HEK293 (cell line): Measurements from ENCODE around the gene RNU7-1.

ENCODE experiments used
- CTCF ChIA-PET: fragments of 350-600 bp; formaldehyde crosslinking; extraction: SDS; loops from one replicate; lab custom pipeline; 2021; ENCODE audit warnings: antibody characterized with exemption; lab: Yijun Ruan, JAX
- POLR2A ChIA-PET: fragments of 300-600 bp; formaldehyde crosslinking; extraction: SDS; loops from one replicate; lab custom pipeline; 2020; ENCODE audit warnings: antibody characterized with exemption, inconsistent platforms; lab: Yijun Ruan, JAX
- H3K27ac ChIP-seq: fragments of 200-500 bp; sonication (Bioruptor generic); 2 replicates; pipeline ENCODE4 v1.5.1; 2014; ENCODE audit warnings: low read depth, low read length, control low read depth, inconsistent platforms; ENCODE audit errors: extremely low read depth
- H3K36me3 ChIP-seq, 2 experiments: fragments of 200-500 bp in 1 of 2; sonication (Bioruptor generic) in 1 of 2; 1 replicate in 1 of 2; 2 replicates in 1 of 2; pipeline ENCODE4 v1.5.1; 2014 to 2017; ENCODE audit warnings: inconsistent platforms in 2 of 2, low read length in 2 of 2; ENCODE audit not compliant: control insufficient read depth in 2 of 2, insufficient read depth in 1 of 2
- H3K4me1 ChIP-seq: fragments of 200-500 bp; sonication (Bioruptor generic); 2 replicates; pipeline ENCODE4 v1.5.1; 2014; ENCODE audit warnings: mild to moderate bottlenecking, low read length, inconsistent platforms; ENCODE audit not compliant: control insufficient read depth, insufficient read depth
- H3K4me3 ChIP-seq: 2 replicates; pipeline ENCODE4 v1.5.1; 2011; ENCODE audit warnings: low read depth, mild to moderate bottlenecking, control low read depth, low read length, moderate library complexity
- H3K9me3 ChIP-seq: fragments of 200-500 bp; sonication (Bioruptor generic); 2 replicates; pipeline ENCODE4 v1.5.1; 2014; ENCODE audit warnings: low read depth, low read length, inconsistent platforms; ENCODE audit not compliant: control insufficient read depth, insufficient read depth
- GLI2 ChIP-seq: fragments of 450-650 bp; formaldehyde crosslinking; IDR thresholded peaks from 2 replicates; pipeline ENCODE4; 2017; ENCODE audit warnings: missing biosample characterization, missing genetic modification characterization, low read depth, borderline replicate concordance
- GLIS1 ChIP-seq: fragments of 450-650 bp; formaldehyde crosslinking; IDR thresholded peaks from 2 replicates; pipeline ENCODE4 v1.5.1; 2016; ENCODE audit warnings: missing biosample characterization, missing genetic modification characterization
- GLIS2 ChIP-seq: fragments of 450-650 bp; formaldehyde crosslinking; IDR thresholded peaks from 2 replicates; pipeline ENCODE4 v1.5.1; 2016; ENCODE audit warnings: missing biosample characterization, missing genetic modification characterization
- KLF10 ChIP-seq: fragments of 450-650 bp; IDR thresholded peaks from 2 replicates; pipeline ENCODE4 v1.5.1; 2018; ENCODE audit warnings: missing biosample characterization, mild to moderate bottlenecking, missing genetic modification characterization
- REPIN1 ChIP-seq: fragments of 450-650 bp; formaldehyde crosslinking; IDR thresholded peaks from 2 replicates; pipeline ENCODE4 v1.5.1; 2017; ENCODE audit warnings: missing biosample characterization, missing genetic modification characterization, low read depth
- SCRT2 ChIP-seq: fragments of 450-650 bp; formaldehyde crosslinking; IDR thresholded peaks from 2 replicates; pipeline ENCODE4 v1.5.1; 2016; ENCODE audit warnings: missing biosample characterization, missing genetic modification characterization
- SP7 ChIP-seq: fragments of 450-650 bp; formaldehyde crosslinking; IDR thresholded peaks from 2 replicates; pipeline ENCODE4 v1.5.1; 2016; ENCODE audit warnings: missing biosample characterization, missing genetic modification characterization
- YY1 ChIP-seq: fragments of 450-650 bp; formaldehyde crosslinking; IDR thresholded peaks from 2 replicates; pipeline ENCODE4 v1.5.1; 2018; ENCODE audit warnings: missing biosample characterization, missing genetic modification characterization
- YY2 ChIP-seq: fragments of 450-650 bp; formaldehyde crosslinking; IDR thresholded peaks from 2 replicates; pipeline ENCODE4 v1.5.1; 2016; ENCODE audit warnings: missing biosample characterization, missing genetic modification characterization
- ZBTB8A ChIP-seq: fragments of 450-650 bp; formaldehyde crosslinking; IDR thresholded peaks from 2 replicates; pipeline ENCODE4 v1.5.1; 2016; ENCODE audit warnings: missing biosample characterization, missing genetic modification characterization
- ZNF10 ChIP-seq: fragments of 450-650 bp; formaldehyde crosslinking; IDR thresholded peaks from 2 replicates; pipeline ENCODE4 v1.5.1; 2017; ENCODE audit warnings: missing biosample characterization, missing genetic modification characterization
- ZNF354C ChIP-seq: fragments of 450-650 bp; formaldehyde crosslinking; IDR thresholded peaks from 2 replicates; pipeline ENCODE4 v1.5.1; 2016; ENCODE audit warnings: missing biosample characterization, missing genetic modification characterization, low read depth, borderline replicate concordance
- ZNF629 ChIP-seq: fragments of 450-650 bp; formaldehyde crosslinking; IDR thresholded peaks from 2 replicates; pipeline ENCODE4 v1.5.1; 2017; ENCODE audit warnings: missing biosample characterization, missing genetic modification characterization
- TF ChIP-seq, protein P1 (sequence below): fragments of 450-650 bp; formaldehyde crosslinking; IDR thresholded peaks from 2 replicates; pipeline ENCODE4 v1.5.1; 2016; ENCODE audit warnings: missing biosample characterization, missing genetic modification characterization
- TF ChIP-seq, protein P2 (sequence below): fragments of 450-650 bp; formaldehyde crosslinking; IDR thresholded peaks from 2 replicates; pipeline ENCODE4 v1.5.1; 2016; ENCODE audit warnings: missing biosample characterization, missing genetic modification characterization
- TF ChIP-seq, protein P3 (sequence below): fragments of 450-650 bp; formaldehyde crosslinking; IDR thresholded peaks from 2 replicates; pipeline ENCODE4; 2016; ENCODE audit warnings: missing biosample characterization, missing genetic modification characterization
- TF ChIP-seq, protein P4 (sequence below): fragments of 450-650 bp; formaldehyde crosslinking; IDR thresholded peaks from 2 replicates; pipeline ENCODE4 v1.5.1; 2016; ENCODE audit warnings: missing biosample characterization, missing genetic modification characterization
- TF ChIP-seq, protein P5 (sequence below): fragments of 450-650 bp; formaldehyde crosslinking; IDR thresholded peaks from 2 replicates; pipeline ENCODE4 v1.5.1; 2016; ENCODE audit warnings: missing biosample characterization, missing genetic modification characterization

Gene RNU7-1

DNA sequence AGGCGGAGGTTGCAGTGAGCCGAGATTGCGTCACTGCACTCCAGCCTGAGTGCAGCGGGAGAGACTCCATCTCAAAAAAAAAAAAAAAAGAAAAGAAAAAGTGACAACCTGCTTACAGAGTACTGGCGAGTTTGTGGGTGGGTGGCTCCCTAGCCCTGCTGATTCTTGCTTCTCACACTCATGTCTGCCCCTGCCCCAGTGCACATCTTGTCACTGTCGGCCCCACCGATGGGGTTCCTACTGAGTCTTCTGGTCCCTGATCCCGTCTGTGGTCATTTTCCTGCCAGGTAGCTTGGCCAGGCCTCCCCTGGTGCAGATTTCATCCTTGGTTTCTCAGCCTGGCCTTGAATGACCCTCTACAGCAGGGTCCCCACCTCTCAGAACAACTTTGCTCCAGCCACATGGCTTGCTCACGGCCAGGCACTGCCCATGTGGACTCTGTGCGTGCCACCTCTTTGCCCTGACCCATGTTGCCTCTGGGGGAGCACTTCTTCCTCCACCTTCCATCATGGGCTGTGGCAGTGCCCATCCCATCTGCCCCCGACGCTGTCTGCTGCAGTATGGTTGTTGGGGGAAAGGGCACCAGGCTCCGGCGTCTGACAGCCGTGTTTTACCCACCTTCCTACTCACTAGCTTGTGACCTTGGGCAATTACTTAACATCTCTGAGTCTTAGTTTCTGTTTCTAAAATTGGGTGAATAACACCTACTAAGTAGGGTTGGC, 5.4 kb downstream of the RNU7-1 start:
- peaks cover 0 to 10% of the 10 kb centered on the region in 2 experiments; a peak in 1 of 3 replicates for H3K36me3 ChIP-seq
- ChIA-PET POLR2A (interaction anchor here (1.0 kb wide), 1 partner anchor 159 kb away, joined by 4 read pairs; no protein-coding TSS in a partner anchor), CTCF (interaction anchor here (0.6 to 2.8 kb wide), 6 partner anchors 10 to 194 kb away, joined by 3 to 10 read pairs (median 4); no protein-coding TSS in a partner anchor)
- H3K4me1 ChIP-seq, result peaks cover 14% of the 10 kb centered on the region
- no peak overlapping the region for H3K27ac ChIP-seq
- no peaks in the 10 kb centered on the region for H3K9me3 ChIP-seq
- no peak overlapping the region for H3K4me3 ChIP-seq
- no peak for TF ChIP-seq YY2 (tag by site-specific recombination)
- TF ChIP-seq, protein P1, sequence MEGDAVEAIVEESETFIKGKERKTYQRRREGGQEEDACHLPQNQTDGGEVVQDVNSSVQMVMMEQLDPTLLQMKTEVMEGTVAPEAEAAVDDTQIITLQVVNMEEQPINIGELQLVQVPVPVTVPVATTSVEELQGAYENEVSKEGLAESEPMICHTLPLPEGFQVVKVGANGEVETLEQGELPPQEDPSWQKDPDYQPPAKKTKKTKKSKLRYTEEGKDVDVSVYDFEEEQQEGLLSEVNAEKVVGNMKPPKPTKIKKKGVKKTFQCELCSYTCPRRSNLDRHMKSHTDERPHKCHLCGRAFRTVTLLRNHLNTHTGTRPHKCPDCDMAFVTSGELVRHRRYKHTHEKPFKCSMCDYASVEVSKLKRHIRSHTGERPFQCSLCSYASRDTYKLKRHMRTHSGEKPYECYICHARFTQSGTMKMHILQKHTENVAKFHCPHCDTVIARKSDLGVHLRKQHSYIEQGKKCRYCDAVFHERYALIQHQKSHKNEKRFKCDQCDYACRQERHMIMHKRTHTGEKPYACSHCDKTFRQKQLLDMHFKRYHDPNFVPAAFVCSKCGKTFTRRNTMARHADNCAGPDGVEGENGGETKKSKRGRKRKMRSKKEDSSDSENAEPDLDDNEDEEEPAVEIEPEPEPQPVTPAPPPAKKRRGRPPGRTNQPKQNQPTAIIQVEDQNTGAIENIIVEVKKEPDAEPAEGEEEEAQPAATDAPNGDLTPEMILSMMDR, result peak; percentile 53

DNA sequence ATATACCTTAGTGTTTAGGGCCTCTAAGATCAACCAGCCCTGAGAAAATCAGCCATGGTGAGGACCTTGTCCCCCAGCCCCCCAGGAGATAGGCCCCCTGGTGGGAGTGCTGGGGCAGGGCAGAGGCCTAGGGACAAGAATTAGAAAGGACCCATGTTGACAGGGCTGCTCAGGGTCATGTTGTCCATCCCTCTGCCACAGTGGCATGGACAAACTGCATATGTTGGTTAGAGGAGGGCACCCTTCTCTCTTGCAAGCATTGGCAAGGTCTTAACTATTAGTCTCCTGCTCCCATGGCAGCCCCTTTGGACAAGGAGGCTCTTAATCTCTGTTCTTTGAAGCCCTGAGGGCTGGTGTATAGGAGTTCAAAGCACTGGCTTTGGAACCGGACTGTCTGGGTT, 6.8 kb downstream of the RNU7-1 start:
- Histone ChIP-seq H3K27ac (no peak overlapping the region), H3K4me1 (peaks cover 9% of the 10 kb centered on the region), H3K9me3 (no peaks in the 10 kb centered on the region), H3K36me3 (peaks cover 0 to 7% of the 10 kb centered on the region in 2 experiments; a peak in 1 of 3 replicates), H3K4me3 (no peak overlapping the region)
- POLR2A ChIA-PET, result no interaction called here
- no peak for TF ChIP-seq GLIS2 (tag by site-specific recombination)
- no peak for TF ChIP-seq GLI2
- no peak for TF ChIP-seq ZBTB8A (tag by site-specific recombination)
- CTCF ChIA-PET, result interaction anchor here (1.2 to 2.8 kb wide), 3 partner anchors 11 to 180 kb away, joined by 4 to 10 read pairs (median 4); no protein-coding TSS in a partner anchor

DNA sequence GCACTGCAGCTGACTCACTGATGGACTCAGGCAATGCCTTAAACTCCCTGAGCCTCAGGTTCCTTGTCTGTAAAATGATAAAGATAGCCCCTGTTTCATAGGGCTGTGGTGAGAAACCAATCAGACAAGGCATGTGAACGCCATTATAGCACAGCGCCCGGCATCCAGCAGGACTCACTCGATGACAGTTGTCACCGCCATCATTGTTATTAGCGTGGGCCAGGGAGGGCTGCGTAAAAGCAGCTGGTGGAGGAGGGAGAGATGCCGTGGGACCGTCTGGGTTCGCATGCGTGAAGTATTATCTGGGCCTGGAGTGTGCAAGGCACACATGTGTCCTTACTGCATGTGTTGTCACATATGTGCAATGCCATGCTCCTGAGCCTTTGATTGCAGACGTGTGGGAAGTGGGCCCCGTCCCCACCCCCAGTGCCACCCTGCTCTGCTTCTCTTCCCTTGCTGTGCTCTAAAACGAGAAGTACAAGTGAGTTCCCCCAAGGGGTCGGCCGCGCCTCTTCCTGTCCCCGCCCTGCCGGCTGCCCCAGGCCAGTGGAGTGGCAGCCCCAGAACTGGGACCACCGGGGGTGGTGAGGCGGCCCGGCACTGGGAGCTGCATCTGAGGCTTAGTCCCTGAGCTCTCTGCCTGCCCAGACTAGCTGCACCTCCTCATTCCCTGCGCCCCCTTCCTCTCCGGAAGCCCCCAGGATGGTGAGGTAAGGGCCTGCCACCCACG, 7.4 kb downstream of the RNU7-1 start, which contains the start of gene PTPN6:
Gene PTPN6, plus strand, starts transcription at position 546 of the 730 bp plus-strand sequence. Its CDS starts 157 bp downstream, at position 703.
- Histone ChIP-seq H3K27ac (no peak within 1 kb of the TSS), H3K4me1 (peaks cover 4% of the 10 kb centered on the region; the same call in 1 of the 2 replicates), H3K36me3 (peaks cover 0 to 3% of the 10 kb centered on the region in 2 experiments; a peak in 1 of 3 replicates), H3K9me3 (no peaks in the 10 kb centered on the region), H3K4me3 (no peak within 1 kb of the TSS)
- ChIA-PET CTCF (interaction anchor here (0.5 to 2.8 kb wide), 4 partner anchors 11 to 95 kb away, joined by 3 to 10 read pairs (median 4); no protein-coding TSS in a partner anchor), POLR2A (no interaction called here)
- no peak for TF ChIP-seq SP7 (tag by site-specific recombination)
- TF ChIP-seq, protein P2, sequence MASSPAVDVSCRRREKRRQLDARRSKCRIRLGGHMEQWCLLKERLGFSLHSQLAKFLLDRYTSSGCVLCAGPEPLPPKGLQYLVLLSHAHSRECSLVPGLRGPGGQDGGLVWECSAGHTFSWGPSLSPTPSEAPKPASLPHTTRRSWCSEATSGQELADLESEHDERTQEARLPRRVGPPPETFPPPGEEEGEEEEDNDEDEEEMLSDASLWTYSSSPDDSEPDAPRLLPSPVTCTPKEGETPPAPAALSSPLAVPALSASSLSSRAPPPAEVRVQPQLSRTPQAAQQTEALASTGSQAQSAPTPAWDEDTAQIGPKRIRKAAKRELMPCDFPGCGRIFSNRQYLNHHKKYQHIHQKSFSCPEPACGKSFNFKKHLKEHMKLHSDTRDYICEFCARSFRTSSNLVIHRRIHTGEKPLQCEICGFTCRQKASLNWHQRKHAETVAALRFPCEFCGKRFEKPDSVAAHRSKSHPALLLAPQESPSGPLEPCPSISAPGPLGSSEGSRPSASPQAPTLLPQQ (tag by site-specific recombination), result peak; percentile 58; the same call in 1 of the 2 replicates
- no peak for TF ChIP-seq KLF10

DNA sequence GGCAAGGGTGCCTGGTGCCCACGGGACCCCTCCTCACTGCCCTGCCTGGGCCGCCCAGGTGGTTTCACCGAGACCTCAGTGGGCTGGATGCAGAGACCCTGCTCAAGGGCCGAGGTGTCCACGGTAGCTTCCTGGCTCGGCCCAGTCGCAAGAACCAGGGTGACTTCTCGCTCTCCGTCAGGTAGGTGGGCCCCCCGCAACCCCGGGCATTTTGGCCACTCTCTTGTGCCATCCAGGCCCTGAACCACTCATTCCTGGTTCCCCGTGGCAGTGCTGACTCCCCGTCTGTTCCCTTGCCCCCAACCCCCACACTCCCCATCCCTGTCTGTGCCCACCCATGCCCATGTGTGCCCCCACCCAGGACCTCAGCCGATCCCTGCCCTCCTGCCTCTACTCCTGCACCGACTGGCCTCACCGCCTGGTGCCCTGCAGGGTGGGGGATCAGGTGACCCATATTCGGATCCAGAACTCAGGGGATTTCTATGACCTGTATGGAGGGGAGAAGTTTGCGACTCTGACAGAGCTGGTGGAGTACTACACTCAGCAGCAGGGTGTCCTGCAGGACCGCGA, 8.0 kb downstream of the RNU7-1 start:
- peaks cover 0 to 3% of the 10 kb centered on the region in 2 experiments; a peak in 1 of 3 replicates for H3K36me3 ChIP-seq
- H3K4me3 ChIP-seq, result no peak overlapping the region
- ChIA-PET CTCF (interaction anchor here (0.5 to 2.8 kb wide), 5 partner anchors 10 to 96 kb away, joined by 3 to 10 read pairs (median 4); no protein-coding TSS in a partner anchor), POLR2A (no interaction called here)
- no peak overlapping the region for H3K27ac ChIP-seq
- no peaks in the 10 kb centered on the region for H3K9me3 ChIP-seq
- H3K4me1 ChIP-seq, result peaks cover 3% of the 10 kb centered on the region; the same call in 1 of the 2 replicates
- TF ChIP-seq ZNF10 (tag by site-specific recombination) (no peak), GLIS1 (tag by site-specific recombination) (no peak), YY1 (tag by site-specific recombination) (no peak), ZNF629 (tag by site-specific recombination) (no peak), SCRT2 (tag by site-specific recombination) (no peak), ZNF354C (tag by site-specific recombination) (no peak), REPIN1 (tag by site-specific recombination) (no peak)
- TF ChIP-seq, protein P3, sequence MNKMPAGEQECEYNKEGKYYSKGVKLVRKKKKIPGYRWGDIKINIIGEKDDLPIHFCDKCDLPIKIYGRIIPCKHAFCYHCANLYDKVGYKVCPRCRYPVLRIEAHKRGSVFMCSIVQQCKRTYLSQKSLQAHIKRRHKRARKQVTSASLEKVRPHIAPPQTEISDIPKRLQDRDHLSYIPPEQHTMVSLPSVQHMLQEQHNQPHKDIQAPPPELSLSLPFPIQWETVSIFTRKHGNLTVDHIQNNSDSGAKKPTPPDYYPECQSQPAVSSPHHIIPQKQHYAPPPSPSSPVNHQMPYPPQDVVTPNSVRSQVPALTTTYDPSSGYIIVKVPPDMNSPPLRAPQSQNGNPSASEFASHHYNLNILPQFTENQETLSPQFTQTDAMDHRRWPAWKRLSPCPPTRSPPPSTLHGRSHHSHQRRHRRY (tag by site-specific recombination), result no peak
- TF ChIP-seq, protein P4, sequence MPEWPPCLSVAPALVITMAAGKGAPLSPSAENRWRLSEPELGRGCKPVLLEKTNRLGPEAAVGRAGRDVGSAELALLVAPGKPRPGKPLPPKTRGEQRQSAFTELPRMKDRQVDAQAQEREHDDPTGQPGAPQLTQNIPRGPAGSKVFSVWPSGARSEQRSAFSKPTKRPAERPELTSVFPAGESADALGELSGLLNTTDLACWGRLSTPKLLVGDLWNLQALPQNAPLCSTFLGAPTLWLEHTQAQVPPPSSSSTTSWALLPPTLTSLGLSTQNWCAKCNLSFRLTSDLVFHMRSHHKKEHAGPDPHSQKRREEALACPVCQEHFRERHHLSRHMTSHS (tag by site-specific recombination), result no peak
- TF ChIP-seq, protein P5, sequence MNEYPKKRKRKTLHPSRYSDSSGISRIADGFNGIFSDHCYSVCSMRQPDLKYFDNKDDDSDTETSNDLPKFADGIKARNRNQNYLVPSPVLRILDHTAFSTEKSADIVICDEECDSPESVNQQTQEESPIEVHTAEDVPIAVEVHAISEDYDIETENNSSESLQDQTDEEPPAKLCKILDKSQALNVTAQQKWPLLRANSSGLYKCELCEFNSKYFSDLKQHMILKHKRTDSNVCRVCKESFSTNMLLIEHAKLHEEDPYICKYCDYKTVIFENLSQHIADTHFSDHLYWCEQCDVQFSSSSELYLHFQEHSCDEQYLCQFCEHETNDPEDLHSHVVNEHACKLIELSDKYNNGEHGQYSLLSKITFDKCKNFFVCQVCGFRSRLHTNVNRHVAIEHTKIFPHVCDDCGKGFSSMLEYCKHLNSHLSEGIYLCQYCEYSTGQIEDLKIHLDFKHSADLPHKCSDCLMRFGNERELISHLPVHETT (tag by site-specific recombination), result no peak
